Thyroid gland (tissue), 4 donors: Measurements from ENCODE around the gene FLOT1. TPM values are rescaled to one million over a fixed set of nuclear protein-coding genes. Genes with fewer than 3 reads are reported as not detected.
"Not testable (repeated sequence)": the region's sequence is repeated elsewhere in the genome, so short reads cannot be mapped to it uniquely, and the experiment has no call there.

Experiments
- DNase-seq, 2 donors: peaks; one replicate each; pipeline ENCODE4 v3.0.0-alpha.2; 2019
- H3K27ac ChIP-seq, 3 donors: fragments of 200-600 bp; sonication (generic); 1 replicate in 2 of 3; 2 replicates in 1 of 3; pipeline ENCODE4 v1.5.1; 2016 to 2019; ENCODE audit warnings: mild to moderate bottlenecking in 1 of 3, moderate library complexity in 1 of 3
- H3K27me3 ChIP-seq: fragments of 200-600 bp; sonication (generic); one replicate; pipeline ENCODE4 v1.5.1; 2019
- H3K36me3 ChIP-seq, 2 donors: fragments of 200-600 bp; sonication (generic); one replicate each; pipeline ENCODE4 v1.5.1; 2016 to 2019
- H3K4me1 ChIP-seq, 2 donors: fragments of 200-600 bp; sonication (generic); one replicate each; pipeline ENCODE4 v1.5.1; 2017 to 2019
- H3K4me3 ChIP-seq, 3 donors: fragments of 200-600 bp; sonication (generic); replicated peaks in 1 of 3; 1 replicate in 2 of 3; 2 replicates in 1 of 3; pipeline ENCODE4 v1.5.1; 2016; ENCODE audit warnings: mild to moderate bottlenecking in 1 of 3
- H3K9me3 ChIP-seq: fragments of 200-600 bp; sonication (generic); one replicate; pipeline ENCODE4 v1.5.1; 2017
- POLR2A ChIP-seq, 2 donors: fragments of 450-650 bp; IDR thresholded peaks; one replicate each; pipeline ENCODE4 v1.6.1; 2017; ENCODE audit warnings: antibody characterized with exemption in 2 of 2, mild to moderate bottlenecking in 2 of 2, moderate library complexity in 1 of 2
- WGBS, 2 donors: methylation state at CpG; one replicate each; pipeline ENCODE4 v1.1.5; 2017; 5-methylcytosine and 5-hydroxymethylcytosine counted together
- intact Hi-C: fragments of 100-400 bp; cut with DNase I; formaldehyde crosslinking; loops from one replicate; pipeline ENCODE4 v1.15.1; 2023
- total RNA-seq, 4 donors: library from RNA; depleted of rRNA; stranded (reverse); fragments of >200 nt; gene quantifications; one replicate each; pipeline ENCODE4 v1.2.3, GENCODE V29; 2016
- TF ChIP-seq, protein P1 (sequence below), 6 experiments: fragments of 200-600 bp in 3 of 6; fragments of 450-650 bp in 3 of 6; sonication (generic) in 3 of 6; IDR thresholded peaks; one replicate each; pipeline ENCODE4 v1.5.1; 2016 to 2019; ENCODE audit warnings: antibody characterized with exemption in 6 of 6, mild to moderate bottlenecking in 2 of 6, inconsistent platforms in 1 of 6, moderate library complexity in 1 of 6

Gene FLOT1
- total RNA-seq, 4 donors from 2014 or later = 134 to 160 (median 144) TPM

DNA sequence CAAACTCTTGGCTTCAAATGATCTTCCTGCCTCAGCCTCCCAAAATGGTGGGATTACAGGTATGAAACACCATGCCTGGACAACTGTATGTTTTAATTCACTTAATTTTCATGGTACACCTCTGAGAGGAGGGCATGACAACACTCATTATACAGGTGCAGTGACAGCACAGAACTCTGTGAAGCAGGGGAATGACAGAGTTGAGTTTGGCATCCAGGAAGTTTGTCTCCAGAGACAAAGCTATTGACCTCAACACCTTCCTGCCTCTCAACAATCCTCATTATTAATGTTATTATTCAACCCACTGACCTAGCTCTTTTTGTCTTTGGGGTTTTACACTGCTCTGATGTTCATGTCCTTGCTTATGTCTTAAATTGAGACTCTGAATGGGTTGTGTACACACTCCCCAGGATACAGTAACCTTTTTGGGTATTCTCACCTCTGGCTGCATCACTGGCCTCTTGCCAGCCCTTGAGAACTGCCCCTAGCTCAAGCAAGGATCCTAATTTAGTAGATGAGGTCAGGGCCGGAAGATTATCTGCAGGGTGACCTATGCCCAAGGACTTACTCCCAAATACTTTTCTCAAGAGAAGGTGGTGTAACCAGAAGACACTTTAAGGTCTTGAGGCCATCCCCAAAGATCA lies 14.9 kb upstream of the FLOT1 start:
- no peak for DNase-seq
- Histone ChIP-seq H3K9me3 (no peaks in the 10 kb centered on the region), H3K27me3 (no peaks in the 10 kb centered on the region), H3K27ac (no peak overlapping the region), H3K36me3 (no peaks in the 10 kb centered on the region), H3K4me3 (no peak overlapping the region), H3K4me1 (peaks cover 23 to 43% of the 10 kb centered on the region in 2 donors)
- intact Hi-C loops = loop anchor here (5.0 kb wide), 1 partner anchor 45 kb away; no protein-coding TSS in a partner anchor
- TF ChIP-seq POLR2A (IDR thresholded peaks at IDR 0.05) = no peak
- TF ChIP-seq, protein P1, sequence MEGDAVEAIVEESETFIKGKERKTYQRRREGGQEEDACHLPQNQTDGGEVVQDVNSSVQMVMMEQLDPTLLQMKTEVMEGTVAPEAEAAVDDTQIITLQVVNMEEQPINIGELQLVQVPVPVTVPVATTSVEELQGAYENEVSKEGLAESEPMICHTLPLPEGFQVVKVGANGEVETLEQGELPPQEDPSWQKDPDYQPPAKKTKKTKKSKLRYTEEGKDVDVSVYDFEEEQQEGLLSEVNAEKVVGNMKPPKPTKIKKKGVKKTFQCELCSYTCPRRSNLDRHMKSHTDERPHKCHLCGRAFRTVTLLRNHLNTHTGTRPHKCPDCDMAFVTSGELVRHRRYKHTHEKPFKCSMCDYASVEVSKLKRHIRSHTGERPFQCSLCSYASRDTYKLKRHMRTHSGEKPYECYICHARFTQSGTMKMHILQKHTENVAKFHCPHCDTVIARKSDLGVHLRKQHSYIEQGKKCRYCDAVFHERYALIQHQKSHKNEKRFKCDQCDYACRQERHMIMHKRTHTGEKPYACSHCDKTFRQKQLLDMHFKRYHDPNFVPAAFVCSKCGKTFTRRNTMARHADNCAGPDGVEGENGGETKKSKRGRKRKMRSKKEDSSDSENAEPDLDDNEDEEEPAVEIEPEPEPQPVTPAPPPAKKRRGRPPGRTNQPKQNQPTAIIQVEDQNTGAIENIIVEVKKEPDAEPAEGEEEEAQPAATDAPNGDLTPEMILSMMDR (IDR thresholded peaks at IDR 0.05) = no peak
- WGBS, 2 donors = 90 to 100% methylated on average over 1 of the region's 1 CpG

DNA sequence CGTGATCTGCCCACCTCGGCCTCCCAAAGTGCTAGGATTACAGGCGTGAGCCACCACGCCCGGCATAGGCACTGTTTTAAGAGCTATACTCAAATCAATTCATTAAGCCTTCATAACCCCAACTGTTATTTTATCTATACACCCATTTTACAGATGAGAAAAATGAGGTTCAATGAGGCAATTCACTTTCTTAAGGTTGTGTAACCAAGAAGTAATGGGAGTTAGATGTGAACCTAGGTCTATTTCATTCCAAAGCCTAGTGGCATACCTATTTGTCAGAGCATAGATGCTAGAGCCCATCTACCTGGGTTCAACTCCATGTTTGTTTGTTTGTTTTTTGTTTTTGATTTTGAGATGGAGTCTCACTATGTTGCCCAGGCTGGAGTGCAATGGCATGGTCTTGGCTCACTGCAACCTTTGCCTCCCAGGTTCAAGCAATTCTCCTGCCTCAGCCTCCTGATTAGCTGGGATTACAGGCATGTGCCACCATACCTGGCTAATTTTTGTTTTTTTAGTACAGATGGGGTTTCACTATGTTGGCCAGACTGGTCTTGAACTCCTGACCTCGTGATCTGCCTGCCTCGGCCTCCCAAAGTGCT lies 14.0 kb upstream of the FLOT1 start:
- WGBS, 2 donors = 92 to 93% methylated on average over 7 of the region's 7 CpGs
- intact Hi-C loops = loop anchor here (5.0 kb wide), 1 partner anchor 46 kb away; no protein-coding TSS in a partner anchor
- H3K4me3 ChIP-seq, H3K36me3 ChIP-seq, H3K27ac ChIP-seq, H3K9me3 ChIP-seq, H3K27me3 ChIP-seq, DNase-seq: not testable (repeated sequence)
- H3K4me1 ChIP-seq = peaks cover 28 to 52% of the 10 kb centered on the region in 2 donors

DNA sequence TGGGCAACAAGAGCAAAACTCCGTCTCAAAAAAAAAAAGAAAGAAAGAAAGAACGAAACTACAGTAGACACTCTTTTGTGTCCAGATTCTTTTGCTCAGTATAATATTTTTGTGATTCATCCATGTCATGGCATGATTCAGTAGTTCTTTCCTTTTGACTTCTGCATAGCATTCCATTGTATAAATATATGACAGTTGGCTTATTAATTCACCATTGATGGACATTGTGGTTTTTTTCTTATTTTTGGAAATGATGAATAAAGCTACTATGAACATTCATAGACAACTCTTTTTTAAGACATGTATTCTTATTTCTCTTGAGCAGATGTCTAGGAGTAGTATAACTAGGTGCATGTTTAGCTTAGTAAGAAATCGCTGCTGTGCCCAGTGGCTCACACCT lies 12.1 kb upstream of the FLOT1 start:
- Histone ChIP-seq H3K4me3 (no peak overlapping the region), H3K9me3 (no peaks in the 10 kb centered on the region), H3K27me3 (no peaks in the 10 kb centered on the region), H3K36me3 (no peaks in the 10 kb centered on the region), H3K4me1 (peaks cover 18 to 44% of the 10 kb centered on the region in 2 donors), H3K27ac (no peak overlapping the region)
- DNase-seq = no peak
- intact Hi-C loops = loop anchor here (5.0 kb wide), 1 partner anchor 48 kb away; no protein-coding TSS in a partner anchor
- no peak for TF ChIP-seq POLR2A (IDR thresholded peaks at IDR 0.05)
- TF ChIP-seq, protein P1 (IDR thresholded peaks at IDR 0.05) = no peak
- WGBS, 2 donors = 91 to 99% methylated on average over 3 of the region's 3 CpGs

DNA sequence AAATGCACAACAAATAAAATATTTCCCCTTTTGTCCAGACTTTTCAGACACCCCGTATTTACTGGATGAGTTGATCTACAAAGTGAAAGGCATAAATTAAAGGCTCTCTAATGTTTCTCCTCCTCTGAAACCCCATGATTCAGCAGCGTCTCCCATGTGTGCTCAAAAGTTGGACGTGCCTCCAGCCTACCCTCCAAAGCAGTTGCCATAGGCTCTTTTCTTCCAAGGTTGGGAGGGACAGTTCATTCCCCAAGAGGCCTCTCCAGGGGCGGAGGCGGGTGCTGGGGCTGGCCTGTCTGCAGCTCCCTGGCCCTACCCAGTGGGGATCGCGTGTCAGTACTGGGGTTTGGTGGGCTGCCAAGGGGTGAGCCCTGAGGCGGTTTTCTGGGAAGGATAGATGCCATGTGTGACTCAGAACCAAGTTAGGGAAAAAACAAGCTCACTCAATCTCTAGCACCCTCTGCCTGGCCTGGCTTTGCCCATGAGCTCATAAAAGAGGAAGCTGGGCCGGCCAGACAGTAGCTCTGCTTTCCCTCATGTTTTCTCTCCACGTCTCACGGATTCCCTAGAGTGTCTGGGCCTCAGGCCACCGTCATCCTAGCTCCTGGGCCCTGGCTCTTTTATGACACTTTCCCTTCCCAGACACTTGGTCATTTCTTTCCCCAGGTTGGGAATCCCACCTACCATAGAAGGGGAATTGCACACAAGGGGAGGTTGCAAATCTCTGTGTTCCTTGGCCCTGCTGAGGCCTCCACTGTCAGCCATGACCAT lies 9.9 kb upstream of the FLOT1 start:
- intact Hi-C loops = no loop called here
- H3K9me3 ChIP-seq = no peaks in the 10 kb centered on the region
- WGBS, 2 donors = 33 to 57% methylated on average over 11 to 12 of the region's 12 CpGs
- H3K4me1 ChIP-seq = peaks cover 14 to 31% of the 10 kb centered on the region in 2 donors
- DNase-seq = peak; percentile 83 to 87
- H3K36me3 ChIP-seq = no peaks in the 10 kb centered on the region
- no peak overlapping the region for H3K4me3 ChIP-seq
- TF ChIP-seq, protein P1 (IDR thresholded peaks at IDR 0.05) = no peak
- TF ChIP-seq POLR2A (IDR thresholded peaks at IDR 0.05) = no peak
- H3K27me3 ChIP-seq = no peaks in the 10 kb centered on the region
- H3K27ac ChIP-seq = peak overlapping the region; percentile 75 to 83 (median 79)

DNA sequence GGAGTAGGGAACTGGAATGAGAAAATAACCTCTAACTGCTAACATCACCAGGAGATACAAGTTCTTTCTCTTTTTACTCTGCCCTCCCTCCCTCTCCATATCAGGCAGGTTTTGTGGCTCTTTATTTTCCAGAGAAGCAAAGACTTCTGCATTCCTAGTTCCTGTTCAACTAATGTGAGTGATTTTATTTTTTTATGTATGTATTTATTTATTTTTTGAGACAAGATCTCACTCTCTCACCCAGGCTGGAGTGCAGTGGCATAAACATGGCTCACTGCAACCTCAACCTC lies 7.8 kb upstream of the FLOT1 start:
- no peaks in the 10 kb centered on the region for H3K9me3 ChIP-seq
- DNase-seq = no peak
- H3K36me3 ChIP-seq = no peaks in the 10 kb centered on the region
- H3K27me3 ChIP-seq = no peaks in the 10 kb centered on the region
- TF ChIP-seq, protein P1 (IDR thresholded peaks at IDR 0.05) = no peak
- TF ChIP-seq POLR2A (IDR thresholded peaks at IDR 0.05) = no peak
- peaks cover 14 to 31% of the 10 kb centered on the region in 2 donors for H3K4me1 ChIP-seq
- H3K27ac ChIP-seq = peak overlapping the region in 2 of 3 donors; percentile 44 to 75
- no peak overlapping the region for H3K4me3 ChIP-seq
- intact Hi-C loops = no loop called here
